Naive thymus-derived CD8-positive, alpha-beta T cell (primary cell): ENCODE data around the gene ARAF. TPM values are rescaled to one million over a fixed set of nuclear protein-coding genes. Genes with fewer than 3 reads are reported as not detected.

ENCODE experiments used
- ATAC-seq, 2 donors: fragments of 150-1000 bp; cut with Tn5 transposase in 1 of 2; sonication (Bioruptor Pico), chemical (Tn5 transposase) in 1 of 2; 1 replicate in 1 of 2; 2 replicates in 1 of 2; pipeline ENCODE4 v1.10.0; 2021; ENCODE audit warnings: mild to moderate bottlenecking in 2 of 2, moderate library complexity in 2 of 2
- POLR2A ChIA-PET: fragments of 350-600 bp; sonication (Branson Sonifier 250); formaldehyde crosslinking; loops from one replicate; lab custom pipeline; 2021; ENCODE audit warnings: antibody characterized with exemption; lab: Charles Lee
- DNase-seq, 10 donors: peaks; one replicate each; pipeline versions ENCODE4 v3.0.0 to v3.0.0-alpha.2; 2020 to 2022
- H3K27ac Mint-ChIP-seq, 10 donors: one replicate each; pipeline ENCODE4 v1.8.0; 2020 to 2022; ENCODE audit warnings: mild to moderate bottlenecking in 10 of 10, mixed read lengths in 10 of 10, moderate library complexity in 4 of 10, inconsistent platforms in 1 of 10
- H3K27me3 Mint-ChIP-seq, 5 donors: one replicate each; pipeline ENCODE4 v1.8.0; 2021 to 2022; ENCODE audit warnings: mixed read lengths in 5 of 5
- H3K36me3 Mint-ChIP-seq, 3 donors: one replicate each; pipeline ENCODE4 v1.8.0; 2020 to 2022; ENCODE audit warnings: mixed read lengths in 3 of 3, mild to moderate bottlenecking in 2 of 3, inconsistent platforms in 1 of 3
- H3K4me1 Mint-ChIP-seq, 4 donors: one replicate each; pipeline ENCODE4 v1.8.0; 2021 to 2022; ENCODE audit warnings: mixed read lengths in 4 of 4
- H3K4me3 Mint-ChIP-seq, 10 donors: one replicate each; pipeline ENCODE4 v1.8.0; 2020 to 2022; ENCODE audit warnings: mild to moderate bottlenecking in 10 of 10, mixed read lengths in 10 of 10, moderate library complexity in 6 of 10, inconsistent platforms in 1 of 10
- H3K9me3 Mint-ChIP-seq, 9 donors: one replicate each; pipeline ENCODE4 v1.8.0; 2020 to 2022; ENCODE audit warnings: mixed read lengths in 9 of 9, mild to moderate bottlenecking in 3 of 9, inconsistent platforms in 1 of 9, moderate library complexity in 1 of 9
- polyA plus RNA-seq, 3 donors: library from polyadenylated mRNA; unstranded; fragments of 300-500 nt; fragmentation: Illumina TruSeq; gene quantifications; one replicate each; pipeline ENCODE4 v1.2.3, GENCODE V29; 2021
- total RNA-seq, 8 experiments: library from RNA in 2 of 8; stranded (reverse) in 2 of 8; gene quantifications; one replicate each; pipeline ENCODE4 v1.2.3 and lab custom pipeline; 2021 to 2026

Gene ARAF
- total and polyA plus RNA-seq, 5 experiments from 2014 or later = 63.2 to 121 (median 95.4) TPM

GRCh38 chrX:47568656-47569295, 7.8 kb downstream of the ARAF start:
- H3K27ac Mint-ChIP-seq = peak overlapping the region in 2 of 10 donors; percentile 13 to 43

GRCh38 chrX:47570794-47571193, 9.8 kb downstream of the ARAF start:
- DNase-seq (no peak), ATAC-seq (no peak)
- H3K27me3 Mint-ChIP-seq = peaks cover 0 to 8% (median 3%) of the 10 kb centered on the region in 5 donors
- H3K36me3 Mint-ChIP-seq = peaks cover 0 to 62% (median 9%) of the 10 kb centered on the region in 3 donors
- peaks cover 16 to 35% (median 19%) of the 10 kb centered on the region in 4 donors for H3K4me1 Mint-ChIP-seq
- H3K4me3 Mint-ChIP-seq = no peak overlapping the region
- no peaks in the 10 kb centered on the region for H3K9me3 Mint-ChIP-seq
- H3K27ac Mint-ChIP-seq = peak overlapping the region in 1 of 10 donors; percentile 56
- POLR2A ChIA-PET = no interaction called here

More at GRCh38 chrX:47568656-47569295, 7.8 kb downstream of the ARAF start:
- POLR2A ChIA-PET = interaction anchor here (1.9 kb wide), 1 partner anchor 13 kb away, joined by 6 read pairs; the partner anchor contains the start of gene TIMP1
- peaks cover 22 to 41% (median 28%) of the 10 kb centered on the region in 4 donors for H3K4me1 Mint-ChIP-seq
- peaks cover 4 to 77% (median 12%) of the 10 kb centered on the region in 3 donors for H3K36me3 Mint-ChIP-seq
- peak; percentile 58 to 77 for ATAC-seq
- DNase-seq = peak in 9 of 10 donors; percentile 15 to 69 (median 36)
- H3K27me3 Mint-ChIP-seq = peaks cover 0 to 8% (median 3%) of the 10 kb centered on the region in 5 donors
- no peak overlapping the region for H3K4me3 Mint-ChIP-seq
- no peaks in the 10 kb centered on the region for H3K9me3 Mint-ChIP-seq

GRCh38 chrX:47571215-47571614, 10.2 kb downstream of the ARAF start:
- DNase-seq (no peak), ATAC-seq (no peak)
- Mint-ChIP-seq H3K9me3 (no peaks in the 10 kb centered on the region), H3K4me1 (peaks cover 15 to 35% (median 18%) of the 10 kb centered on the region in 4 donors), H3K4me3 (no peak overlapping the region), H3K27ac (no peak overlapping the region), H3K36me3 (peaks cover 0 to 60% (median 9%) of the 10 kb centered on the region in 3 donors), H3K27me3 (peaks cover 0 to 8% (median 3%) of the 10 kb centered on the region in 5 donors)
- POLR2A ChIA-PET = no interaction called here

- peaks cover 0 to 8% (median 4%) of the 10 kb centered on the region in 5 donors for H3K27me3 Mint-ChIP-seq
- no peak for ATAC-seq
- H3K36me3 Mint-ChIP-seq = peaks cover 0 to 53% (median 9%) of the 10 kb centered on the region in 3 donors
- H3K4me1 Mint-ChIP-seq = peaks cover 16 to 29% (median 18%) of the 10 kb centered on the region in 4 donors
- peak overlapping the region in 2 of 10 donors; percentile 49 to 70 for H3K27ac Mint-ChIP-seq
- no peaks in the 10 kb centered on the region for H3K9me3 Mint-ChIP-seq
- POLR2A ChIA-PET = no interaction called here
- H3K4me3 Mint-ChIP-seq = peak overlapping the region in 3 of 10 donors; percentile 18 to 63 (median 46)
- no peak for DNase-seq
These were observed 10.9 kb downstream of the ARAF start for GRCh38 chrX:47571896-47572295.

GRCh38 chrX:47572773-47573340, 11.9 kb downstream of the ARAF start:
- peaks cover 14 to 29% (median 16%) of the 10 kb centered on the region in 4 donors for H3K4me1 Mint-ChIP-seq
- H3K27me3 Mint-ChIP-seq = peaks cover 0 to 9% (median 5%) of the 10 kb centered on the region in 5 donors
- H3K36me3 Mint-ChIP-seq = peaks cover 0 to 45% (median 9%) of the 10 kb centered on the region in 3 donors
- peak in 1 of 2 donors; percentile 31 for ATAC-seq
- peak overlapping the region in 7 of 10 donors; percentile 12 to 72 (median 58) for H3K4me3 Mint-ChIP-seq
- peak overlapping the region in 4 of 10 donors; percentile 1 to 76 (median 30) for H3K27ac Mint-ChIP-seq
- H3K9me3 Mint-ChIP-seq = no peaks in the 10 kb centered on the region
- POLR2A ChIA-PET = interaction anchor here (1.4 kb wide), 1 partner anchor 9 kb away, joined by 5 read pairs; the partner anchor contains the start of gene TIMP1
- DNase-seq = no peak

GRCh38 chrX:47573341-47574075, 12.5 kb downstream of the ARAF start:
- POLR2A ChIA-PET = interaction anchor here (1.4 kb wide), 1 partner anchor 8 kb away, joined by 5 read pairs; the partner anchor contains the start of gene TIMP1
- peaks cover 0 to 9% (median 8%) of the 10 kb centered on the region in 5 donors for H3K27me3 Mint-ChIP-seq
- peak overlapping the region in 4 of 10 donors; percentile 1 to 40 (median 20) for H3K27ac Mint-ChIP-seq
- H3K36me3 Mint-ChIP-seq = peaks cover 0 to 39% (median 9%) of the 10 kb centered on the region in 3 donors
- ATAC-seq = peak in 1 of 2 donors; percentile 23
- no peaks in the 10 kb centered on the region for H3K9me3 Mint-ChIP-seq
- peak overlapping the region in 7 of 10 donors; percentile 2 to 63 (median 54) for H3K4me3 Mint-ChIP-seq
- H3K4me1 Mint-ChIP-seq = peaks cover 14 to 29% (median 16%) of the 10 kb centered on the region in 4 donors
- DNase-seq = no peak

- POLR2A ChIA-PET = interaction anchor here (1.4 kb wide), 1 partner anchor 8 kb away, joined by 5 read pairs; the partner anchor contains the start of gene TIMP1
- no peak overlapping the region for H3K27ac Mint-ChIP-seq
- peaks cover 0 to 33% (median 7%) of the 10 kb centered on the region in 3 donors for H3K36me3 Mint-ChIP-seq
- peaks cover 0 to 9% (median 8%) of the 10 kb centered on the region in 5 donors for H3K27me3 Mint-ChIP-seq
- DNase-seq = no peak
- H3K9me3 Mint-ChIP-seq = no peaks in the 10 kb centered on the region
- peaks cover 13 to 25% (median 15%) of the 10 kb centered on the region in 4 donors for H3K4me1 Mint-ChIP-seq
- H3K4me3 Mint-ChIP-seq = peak overlapping the region in 2 of 10 donors; percentile 29 to 63
- ATAC-seq = peak; percentile 25 to 55
These were observed 13.1 kb downstream of the ARAF start for GRCh38 chrX:47574076-47574546.

- peaks cover 0 to 2% (median 0%) of the 10 kb centered on the region in 9 donors for H3K9me3 Mint-ChIP-seq
These were observed 13.7 kb downstream of the ARAF start for GRCh38 chrX:47574547-47575301.

GRCh38 chrX:47576021-47576898, 15.3 kb downstream of the ARAF start:
- no peak overlapping the region for H3K27ac Mint-ChIP-seq
- peaks cover 0 to 12% (median 2%) of the 10 kb centered on the region in 3 donors for H3K36me3 Mint-ChIP-seq
- no peak overlapping the region for H3K4me3 Mint-ChIP-seq
- H3K9me3 Mint-ChIP-seq = peaks cover 0 to 2% (median 0%) of the 10 kb centered on the region in 9 donors
- POLR2A ChIA-PET = no interaction called here
- peaks cover 11 to 23% (median 20%) of the 10 kb centered on the region in 4 donors for H3K4me1 Mint-ChIP-seq
- peaks cover 0 to 9% (median 8%) of the 10 kb centered on the region in 5 donors for H3K27me3 Mint-ChIP-seq
- no peak for DNase-seq
- ATAC-seq = no peak

More at GRCh38 chrX:47574547-47575301, 13.7 kb downstream of the ARAF start:
- Mint-ChIP-seq H3K4me3 (peak overlapping the region in 6 of 10 donors; percentile 29 to 63 (median 54)), H3K27me3 (peaks cover 0 to 9% (median 8%) of the 10 kb centered on the region in 5 donors), H3K36me3 (peaks cover 0 to 27% (median 4%) of the 10 kb centered on the region in 3 donors), H3K4me1 (peaks cover 13 to 22% (median 16%) of the 10 kb centered on the region in 4 donors), H3K27ac (peak overlapping the region in 1 of 10 donors; percentile 31)
- POLR2A ChIA-PET = no interaction called here
- DNase-seq (no peak), ATAC-seq (no peak)

GRCh38 chrX:47577424-47577823, 16.4 kb downstream of the ARAF start:
- Mint-ChIP-seq H3K36me3 (no peaks in the 10 kb centered on the region), H3K27me3 (peaks cover 0 to 9% (median 8%) of the 10 kb centered on the region in 5 donors), H3K4me1 (peaks cover 10 to 30% (median 22%) of the 10 kb centered on the region in 4 donors), H3K27ac (no peak overlapping the region), H3K9me3 (peaks cover 0 to 2% (median 0%) of the 10 kb centered on the region in 9 donors), H3K4me3 (no peak overlapping the region)
- no peak for DNase-seq
- ATAC-seq = no peak
- POLR2A ChIA-PET = no interaction called here
